Measurements from ENCODE around the gene CHRNB4.

DNA sequence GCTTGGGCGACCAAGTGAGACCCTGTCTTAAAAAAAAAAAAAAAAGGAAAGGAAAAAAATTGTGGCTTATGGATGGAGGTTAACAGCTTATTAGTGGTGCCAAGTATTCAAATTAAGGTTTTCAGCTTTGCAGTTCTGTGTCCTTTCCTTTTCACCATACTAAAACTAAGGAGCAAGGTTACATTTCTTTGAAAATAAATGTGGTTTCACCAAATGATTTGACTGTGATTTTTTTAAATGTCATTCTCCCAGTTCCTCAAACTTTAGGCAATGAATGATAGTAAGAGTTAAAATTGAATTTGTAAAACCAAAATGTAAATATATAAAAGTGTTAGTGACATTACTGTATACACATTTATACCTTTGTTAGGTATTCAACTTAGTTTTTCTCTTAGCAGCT, 66.1 kb downstream of the CHRNB4 start:
- TF ChIP-seq, protein P1, sequence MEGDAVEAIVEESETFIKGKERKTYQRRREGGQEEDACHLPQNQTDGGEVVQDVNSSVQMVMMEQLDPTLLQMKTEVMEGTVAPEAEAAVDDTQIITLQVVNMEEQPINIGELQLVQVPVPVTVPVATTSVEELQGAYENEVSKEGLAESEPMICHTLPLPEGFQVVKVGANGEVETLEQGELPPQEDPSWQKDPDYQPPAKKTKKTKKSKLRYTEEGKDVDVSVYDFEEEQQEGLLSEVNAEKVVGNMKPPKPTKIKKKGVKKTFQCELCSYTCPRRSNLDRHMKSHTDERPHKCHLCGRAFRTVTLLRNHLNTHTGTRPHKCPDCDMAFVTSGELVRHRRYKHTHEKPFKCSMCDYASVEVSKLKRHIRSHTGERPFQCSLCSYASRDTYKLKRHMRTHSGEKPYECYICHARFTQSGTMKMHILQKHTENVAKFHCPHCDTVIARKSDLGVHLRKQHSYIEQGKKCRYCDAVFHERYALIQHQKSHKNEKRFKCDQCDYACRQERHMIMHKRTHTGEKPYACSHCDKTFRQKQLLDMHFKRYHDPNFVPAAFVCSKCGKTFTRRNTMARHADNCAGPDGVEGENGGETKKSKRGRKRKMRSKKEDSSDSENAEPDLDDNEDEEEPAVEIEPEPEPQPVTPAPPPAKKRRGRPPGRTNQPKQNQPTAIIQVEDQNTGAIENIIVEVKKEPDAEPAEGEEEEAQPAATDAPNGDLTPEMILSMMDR (IDR thresholded peaks at IDR 0.05) = no peak
- TF ChIP-seq EZH2phosphoT487 (IDR thresholded peaks at IDR 0.05; ENCODE audit: borderline replicate concordance, low read depth) = no peak
- TF ChIP-seq POLR2AphosphoS5 (IDR thresholded peaks at IDR 0.05; ENCODE audit: low read depth, low read length) = no peak
- TF ChIP-seq SIN3A (IDR thresholded peaks at IDR 0.05; ENCODE audit: borderline replicate concordance, low read depth, low read length) = no peak
- TF ChIP-seq, protein P2, sequence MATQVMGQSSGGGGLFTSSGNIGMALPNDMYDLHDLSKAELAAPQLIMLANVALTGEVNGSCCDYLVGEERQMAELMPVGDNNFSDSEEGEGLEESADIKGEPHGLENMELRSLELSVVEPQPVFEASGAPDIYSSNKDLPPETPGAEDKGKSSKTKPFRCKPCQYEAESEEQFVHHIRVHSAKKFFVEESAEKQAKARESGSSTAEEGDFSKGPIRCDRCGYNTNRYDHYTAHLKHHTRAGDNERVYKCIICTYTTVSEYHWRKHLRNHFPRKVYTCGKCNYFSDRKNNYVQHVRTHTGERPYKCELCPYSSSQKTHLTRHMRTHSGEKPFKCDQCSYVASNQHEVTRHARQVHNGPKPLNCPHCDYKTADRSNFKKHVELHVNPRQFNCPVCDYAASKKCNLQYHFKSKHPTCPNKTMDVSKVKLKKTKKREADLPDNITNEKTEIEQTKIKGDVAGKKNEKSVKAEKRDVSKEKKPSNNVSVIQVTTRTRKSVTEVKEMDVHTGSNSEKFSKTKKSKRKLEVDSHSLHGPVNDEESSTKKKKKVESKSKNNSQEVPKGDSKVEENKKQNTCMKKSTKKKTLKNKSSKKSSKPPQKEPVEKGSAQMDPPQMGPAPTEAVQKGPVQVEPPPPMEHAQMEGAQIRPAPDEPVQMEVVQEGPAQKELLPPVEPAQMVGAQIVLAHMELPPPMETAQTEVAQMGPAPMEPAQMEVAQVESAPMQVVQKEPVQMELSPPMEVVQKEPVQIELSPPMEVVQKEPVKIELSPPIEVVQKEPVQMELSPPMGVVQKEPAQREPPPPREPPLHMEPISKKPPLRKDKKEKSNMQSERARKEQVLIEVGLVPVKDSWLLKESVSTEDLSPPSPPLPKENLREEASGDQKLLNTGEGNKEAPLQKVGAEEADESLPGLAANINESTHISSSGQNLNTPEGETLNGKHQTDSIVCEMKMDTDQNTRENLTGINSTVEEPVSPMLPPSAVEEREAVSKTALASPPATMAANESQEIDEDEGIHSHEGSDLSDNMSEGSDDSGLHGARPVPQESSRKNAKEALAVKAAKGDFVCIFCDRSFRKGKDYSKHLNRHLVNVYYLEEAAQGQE (IDR thresholded peaks at IDR 0.05; ENCODE audit: low read depth, low read length) = no peak
- no peak for TF ChIP-seq NFIC (IDR thresholded peaks at IDR 0.05; ENCODE audit: borderline replicate concordance)
- TF ChIP-seq FOSL2 (IDR thresholded peaks at IDR 0.05; ENCODE audit: borderline replicate concordance, low read depth) = no peak
- TF ChIP-seq TAF1 (IDR thresholded peaks at IDR 0.05; ENCODE audit: borderline replicate concordance, low read depth, low read length) = no peak
- TF ChIP-seq TEAD4 (IDR thresholded peaks at IDR 0.05; ENCODE audit: borderline replicate concordance, insufficient read depth) = no peak
- TF ChIP-seq TCF12 (IDR thresholded peaks at IDR 0.05) = no peak
- TF ChIP-seq, protein P3, sequence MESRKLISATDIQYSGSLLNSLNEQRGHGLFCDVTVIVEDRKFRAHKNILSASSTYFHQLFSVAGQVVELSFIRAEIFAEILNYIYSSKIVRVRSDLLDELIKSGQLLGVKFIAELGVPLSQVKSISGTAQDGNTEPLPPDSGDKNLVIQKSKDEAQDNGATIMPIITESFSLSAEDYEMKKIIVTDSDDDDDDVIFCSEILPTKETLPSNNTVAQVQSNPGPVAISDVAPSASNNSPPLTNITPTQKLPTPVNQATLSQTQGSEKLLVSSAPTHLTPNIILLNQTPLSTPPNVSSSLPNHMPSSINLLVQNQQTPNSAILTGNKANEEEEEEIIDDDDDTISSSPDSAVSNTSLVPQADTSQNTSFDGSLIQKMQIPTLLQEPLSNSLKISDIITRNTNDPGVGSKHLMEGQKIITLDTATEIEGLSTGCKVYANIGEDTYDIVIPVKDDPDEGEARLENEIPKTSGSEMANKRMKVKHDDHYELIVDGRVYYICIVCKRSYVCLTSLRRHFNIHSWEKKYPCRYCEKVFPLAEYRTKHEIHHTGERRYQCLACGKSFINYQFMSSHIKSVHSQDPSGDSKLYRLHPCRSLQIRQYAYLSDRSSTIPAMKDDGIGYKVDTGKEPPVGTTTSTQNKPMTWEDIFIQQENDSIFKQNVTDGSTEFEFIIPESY (IDR thresholded peaks at IDR 0.05; ENCODE audit: borderline replicate concordance, low read depth) = no peak
